Endothelial cell of umbilical vein (primary cell): Measurements from ENCODE around the gene EIF2B2.

ENCODE experiments used
- CTCF ChIP-seq, 2 donors: IDR thresholded peaks; 1 replicate in 1 of 2; 2 replicates in 1 of 2; pipeline ENCODE4 v1.5.1; 2011; ENCODE audit warnings: low read length in 2 of 2, mild to moderate bottlenecking in 2 of 2, moderate library complexity in 2 of 2, control low read depth in 1 of 2, inconsistent platforms in 1 of 2, low read depth in 1 of 2; ENCODE audit not compliant: insufficient read depth in 1 of 2; ENCODE audit errors: extremely low read depth in 1 of 2
- EZH2 ChIP-seq: IDR thresholded peaks from 2 replicates; pipeline ENCODE4 v1.6.1; 2012; ENCODE audit warnings: borderline replicate concordance, low read depth, mild to moderate bottlenecking, moderate library complexity, low read length, inconsistent platforms; ENCODE audit not compliant: severe bottlenecking
- GATA2 ChIP-seq: IDR thresholded peaks from 2 replicates; pipeline ENCODE4 v1.7.0; 2011; ENCODE audit warnings: low read depth, mild to moderate bottlenecking, moderate library complexity, mixed read lengths, low read length; ENCODE audit not compliant: insufficient read length, insufficient read depth
- JUN ChIP-seq: IDR thresholded peaks from 2 replicates; pipeline ENCODE4 v1.6.1; 2011; ENCODE audit warnings: borderline replicate concordance, low read depth; ENCODE audit not compliant: insufficient read length, insufficient read depth
- POLR2A ChIP-seq: IDR thresholded peaks from 2 replicates; pipeline ENCODE4 v1.6.1; 2012; ENCODE audit warnings: low read depth, mild to moderate bottlenecking, control low read depth, low read length
- POLR2AphosphoS5 ChIP-seq: IDR thresholded peaks from 2 replicates; pipeline ENCODE4 v1.6.1; 2012; ENCODE audit warnings: low read depth, mild to moderate bottlenecking, control low read depth, low read length, moderate library complexity; ENCODE audit not compliant: insufficient read depth

- TF ChIP-seq CTCF (IDR thresholded peaks at IDR 0.05; ENCODE audit: extremely low read depth in 1 of 2, insufficient read depth in 1 of 2, low read depth in 1 of 2, low read length in 2 of 2) (no peak), POLR2AphosphoS5 (no peak), POLR2A (no peak), JUN (no peak), EZH2 (no peak), GATA2 (no peak)
Observed at GRCh38 chr14:74981462-74981782, 21.3 kb upstream of the EIF2B2 start.
